Fibroblast of upper back skin (primary cell): ENCODE results near the gene ZNF334.

Experiments used
- DNase-seq: peaks from one replicate; pipeline ENCODE4 v3.0.0-alpha.2; 2013

ZNF334 gene

GRCh38 chr20:46484954-46485353, 28.4 kb downstream of the ZNF334 start:
- no peak for DNase-seq

GRCh38 chr20:46483879-46484278, 29.5 kb downstream of the ZNF334 start:
- no peak for DNase-seq

GRCh38 chr20:46482864-46483263, 30.5 kb downstream of the ZNF334 start:
- no peak for DNase-seq

- DNase-seq: no peak
Measured at GRCh38 chr20:46477640-46478039, 35.7 kb downstream of the ZNF334 start.

- no peak for DNase-seq
Measured at GRCh38 chr20:46477225-46477624, 36.1 kb downstream of the ZNF334 start.

- no peak for DNase-seq
Measured at GRCh38 chr20:46468508-46468907, 44.9 kb downstream of the ZNF334 start.

GRCh38 chr20:46464451-46464850, 48.9 kb downstream of the ZNF334 start:
- DNase-seq: no peak

- DNase-seq: no peak
Measured at GRCh38 chr20:46463852-46464251, 49.5 kb downstream of the ZNF334 start.

- no peak for DNase-seq
Measured at GRCh38 chr20:46461808-46462207, 51.6 kb downstream of the ZNF334 start.

GRCh38 chr20:46458866-46459750, 54.3 kb downstream of the ZNF334 start:
- no peak for DNase-seq

- no peak for DNase-seq
Measured at GRCh38 chr20:46456255-46457028, 56.9 kb downstream of the ZNF334 start.

GRCh38 chr20:46455729-46456128, 57.6 kb downstream of the ZNF334 start:
- DNase-seq: no peak
